HCT116 (cell line): ENCODE data around the gene GABRA4. TPM values are rescaled to one million over a fixed set of nuclear protein-coding genes. Genes with fewer than 3 reads are reported as not detected.

Source experiments
- ATAC-seq: fragments of 200-7000 bp; cut with Tn5 transposase; 2 replicates; pipeline ENCODE4 v1.9.1; 2020; ENCODE audit warnings: mild to moderate bottlenecking, moderate library complexity
- BruUV-seq: library from RNA; stranded (reverse); fragments of 400-500 nt; replicated peaks from 2 replicates; lab custom pipeline; 2021; lab: Mats Ljungman, UMichigan
- CTCF ChIA-PET: fragments of 300-600 bp; sonication (Branson Sonifier 250); formaldehyde crosslinking; loops from one replicate; lab custom pipeline; 2021; ENCODE audit warnings: antibody characterized with exemption; lab: Charles Lee
- POLR2A ChIA-PET: fragments of 300-600, 350-600 bp; sonication (Branson Sonifier 250); formaldehyde crosslinking; loops from one replicate; lab custom pipeline; 2021; ENCODE audit warnings: antibody characterized with exemption; lab: Charles Lee
- RAD21 ChIA-PET, 2 experiments: fragments of 300-600 bp; sonication (Branson Sonifier 250); formaldehyde crosslinking; loops; one replicate each; lab custom pipeline; 2023; ENCODE audit warnings: low total read pairs in 2 of 2; ENCODE audit not compliant: uncharacterized antibody in 2 of 2, unreplicated experiment in 2 of 2, low non-redundant PET in 1 of 2; lab: Charles Lee
- DNase-seq: peaks from one replicate; pipeline ENCODE4 v3.0.0-alpha.2; 2010; ENCODE audit warnings: low read depth, low spot score
- H2AFZ ChIP-seq: fragments of 200-600 bp; shearing (Covaris generic), sonication (generic); 2 replicates; pipeline ENCODE4 v1.6.1; 2017; ENCODE audit warnings: low read depth, mixed run types, mixed read lengths, antibody characterized with exemption, low read length; ENCODE audit not compliant: poor library complexity, severe bottlenecking
- H3K27ac ChIP-seq: 2 replicates; pipeline ENCODE4 v1.5.1; 2012; ENCODE audit warnings: low read depth, low read length
- H3K27me3 ChIP-seq: fragments of 200-600 bp; sonication (generic); 2 replicates; pipeline ENCODE4 v1.6.1; 2016; ENCODE audit warnings: mixed run types, low read length, mixed read lengths; ENCODE audit not compliant: insufficient read depth
- H3K36me3 ChIP-seq, 2 experiments: fragments of 200-500 bp in 1 of 2; fragments of 200-600 bp in 1 of 2; sonication (Bioruptor generic) in 1 of 2; sonication (generic) in 1 of 2; 2 replicates each; pipeline versions ENCODE4 v1.5.1 to v1.6.1; 2014 to 2016; ENCODE audit warnings: low read length in 2 of 2, inconsistent platforms in 1 of 2, mixed read lengths in 1 of 2, mixed run types in 1 of 2; ENCODE audit not compliant: insufficient read depth in 2 of 2, control insufficient read depth in 1 of 2
- H3K4me1 ChIP-seq, 2 experiments: fragments of 200-600 bp in 1 of 2; sonication (generic) in 1 of 2; 2 replicates each; pipeline versions ENCODE4 v1.5.1 to v1.6.1; 2012 to 2017; ENCODE audit warnings: low read length in 2 of 2, inconsistent platforms in 1 of 2, mild to moderate bottlenecking in 1 of 2, mixed read lengths in 1 of 2, mixed run types in 1 of 2, moderate library complexity in 1 of 2; ENCODE audit not compliant: insufficient read depth in 2 of 2, control insufficient read depth in 1 of 2
- H3K4me2 ChIP-seq: fragments of 200-600 bp; sonication (generic); 2 replicates; pipeline ENCODE4 v1.6.1; 2017; ENCODE audit warnings: mixed run types, low read length, mixed read lengths
- H3K4me3 ChIP-seq, 2 experiments: fragments of 200-600 bp in 1 of 2; sonication (generic) in 1 of 2; replicated peaks in 1 of 2; 2 replicates each; pipeline ENCODE4 v1.5.1; 2011 to 2016; ENCODE audit warnings: low read length in 2 of 2, control low read depth in 1 of 2, low read depth in 1 of 2, mild to moderate bottlenecking in 1 of 2, mixed read lengths in 1 of 2, mixed run types in 1 of 2
- H3K79me2 ChIP-seq: fragments of 200-600 bp; sonication (generic); 2 replicates; pipeline ENCODE4 v1.6.1; 2017; ENCODE audit warnings: mild to moderate bottlenecking, mixed run types, low read length, moderate library complexity, mixed read lengths; ENCODE audit not compliant: insufficient read depth
- H3K9ac ChIP-seq: fragments of 200-600 bp; sonication (generic); 2 replicates; pipeline ENCODE4 v1.6.1; 2016; ENCODE audit warnings: low read length, mixed read lengths
- H3K9me2 ChIP-seq: fragments of 200-600 bp; sonication (generic), shearing (Covaris generic); 2 replicates; pipeline ENCODE4 v1.6.1; 2017; ENCODE audit warnings: mixed run types, mild to moderate bottlenecking, moderate library complexity; ENCODE audit not compliant: insufficient read depth
- H3K9me3 ChIP-seq, 2 experiments: fragments of 200-500 bp in 1 of 2; fragments of 200-600 bp in 1 of 2; sonication (Bioruptor generic) in 1 of 2; sonication (generic) in 1 of 2; 2 replicates each; pipeline ENCODE4 v1.6.1; 2014 to 2017; ENCODE audit warnings: low read length in 2 of 2, mixed read lengths in 2 of 2, inconsistent platforms in 1 of 2, low read depth in 1 of 2, mild to moderate bottlenecking in 1 of 2, mixed run types in 1 of 2, moderate library complexity in 1 of 2; ENCODE audit not compliant: control insufficient read depth in 1 of 2, insufficient read depth in 1 of 2
- H4K20me1 ChIP-seq: fragments of 200-600 bp; sonication (generic), shearing (Covaris generic); 2 replicates; pipeline ENCODE4 v1.6.1; 2017; ENCODE audit warnings: mixed run types, mild to moderate bottlenecking, moderate library complexity; ENCODE audit not compliant: insufficient read depth
- CEBPB ChIP-seq: IDR thresholded peaks from 2 replicates; pipeline ENCODE4 v1.6.1; 2012; ENCODE audit warnings: low read depth
- CTCF ChIP-seq, 3 experiments: fragments of 200-600 bp in 1 of 3; sonication (generic) in 1 of 3; IDR thresholded peaks in 2 of 3; conservative IDR thresholded peaks in 1 of 3; 2 replicates each; pipeline ENCODE4 v1.5.1; 2012 to 2017; ENCODE audit warnings: low read depth in 2 of 3, low read length in 2 of 3, antibody characterized with exemption in 1 of 3, borderline replicate concordance in 1 of 3, control low read depth in 1 of 3, mild to moderate bottlenecking in 1 of 3, mixed read lengths in 1 of 3, mixed run types in 1 of 3, moderate library complexity in 1 of 3; ENCODE audit not compliant: insufficient read depth in 1 of 3
- ELF1 ChIP-seq: IDR thresholded peaks from 2 replicates; pipeline ENCODE4 v1.6.1; 2012; ENCODE audit warnings: low read depth, borderline replicate concordance
- EZH2 ChIP-seq: fragments of 200-600 bp; sonication (generic); IDR thresholded peaks from 2 replicates; pipeline ENCODE4 v1.6.1; 2017; ENCODE audit warnings: antibody characterized with exemption, mixed run types
- FOSL1 ChIP-seq: IDR thresholded peaks from 2 replicates; pipeline ENCODE4 v1.6.1; 2012; ENCODE audit warnings: low read depth
- JUND ChIP-seq: IDR thresholded peaks from 2 replicates; pipeline ENCODE4 v1.6.1; 2012
- SIN3A ChIP-seq: IDR thresholded peaks from 2 replicates; pipeline ENCODE4 v1.6.1; 2012; ENCODE audit warnings: low read depth
- SP1 ChIP-seq: IDR thresholded peaks from 2 replicates; pipeline ENCODE4 v1.6.1; 2012; ENCODE audit warnings: low read depth
- SRF ChIP-seq: IDR thresholded peaks from 2 replicates; pipeline ENCODE4 v1.6.1; 2012; ENCODE audit warnings: low read depth
- ZBTB33 ChIP-seq: IDR thresholded peaks from 2 replicates; pipeline ENCODE4 v1.6.1; 2011; ENCODE audit warnings: mild to moderate bottlenecking, low read length, moderate library complexity; ENCODE audit not compliant: insufficient replicate concordance; ENCODE audit errors: extremely low read depth
- ZFX ChIP-seq: fragments of 450-650 bp; IDR thresholded peaks from 2 replicates; pipeline ENCODE4 v1.6.1; 2017
- intact Hi-C: fragments of 100-400 bp; cut with micrococcal nuclease; formaldehyde crosslinking; loops from 2 replicates; pipeline ENCODE4 v1.10.0; 2022
- total RNA-seq: library from RNA; stranded (reverse); gene quantifications from one replicate; pipeline ENCODE4 v1.2.1, GENCODE V29; 2021; ENCODE audit not compliant: unreplicated experiment

The GABRA4 gene
- total RNA-seq, 1 experiment from 2014 or later = not detected

GRCh38 chr4:46944345-46944744 lies 49.0 kb downstream of the GABRA4 start (continued):
- TF ChIP-seq ZBTB33 (no peak), CTCF (IDR thresholded peaks at IDR 0.05 in 2 of 3, conservative IDR thresholded peaks at IDR 0.05 in 1 of 3; ENCODE audit: borderline replicate concordance in 1 of 3, insufficient read depth in 1 of 3, low read depth in 2 of 3, low read length in 2 of 3) (no peak), FOSL1 (no peak), EZH2 (no peak), SP1 (no peak), SRF (no peak), ELF1 (no peak), SIN3A (no peak)

- CTCF ChIA-PET = interaction anchor here (0.7 kb wide), 1 partner anchor 996 kb away, joined by 3 read pairs; no protein-coding TSS in a partner anchor
- no peak for TF ChIP-seq ZBTB33
- TF ChIP-seq JUND = no peak
- no peak for TF ChIP-seq CEBPB
- TF ChIP-seq ELF1 = no peak
- TF ChIP-seq ZFX = no peak
- TF ChIP-seq CTCF (IDR thresholded peaks at IDR 0.05 in 2 of 3, conservative IDR thresholded peaks at IDR 0.05 in 1 of 3; ENCODE audit: borderline replicate concordance in 1 of 3, insufficient read depth in 1 of 3, low read depth in 2 of 3, low read length in 2 of 3) = 0 out of 6 replicates have a peak, but pooled peaks of 1 of the 3 experiments have one; percentile 10
- no peak overlapping the region for H3K4me3 ChIP-seq
- H3K4me2 ChIP-seq = no peak overlapping the region
- no peaks in the 10 kb centered on the region for H3K9me2 ChIP-seq
- H3K9ac ChIP-seq = no peak overlapping the region
- BruUV-seq = no TSS peak
- H3K4me1 ChIP-seq = no peaks in the 10 kb centered on the region
- H3K27ac ChIP-seq = no peak overlapping the region
- H3K9me3 ChIP-seq = no peaks in the 10 kb centered on the region; a peak in 1 of 4 replicates
- ATAC-seq (no peak), DNase-seq (no peak)
- no peaks in the 10 kb centered on the region for H3K27me3 ChIP-seq
- RAD21 ChIA-PET = no interaction called here
- no peaks in the 10 kb centered on the region for H3K36me3 ChIP-seq
- POLR2A ChIA-PET = no interaction called here
- H4K20me1 ChIP-seq = no peaks in the 10 kb centered on the region
- intact Hi-C loops = loop anchor here (10.0 kb wide), 1 partner anchor 447 kb away; no protein-coding TSS in a partner anchor
- H2AFZ ChIP-seq = no peak overlapping the region
- no peaks in the 10 kb centered on the region for H3K79me2 ChIP-seq
Observed at GRCh38 chr4:46937493-46937892, 55.9 kb downstream of the GABRA4 start.
